Measurements from ENCODE around the gene DNAJB6. TPM values are rescaled to one million over a fixed set of nuclear protein-coding genes. Genes with fewer than 3 reads are reported as not detected.

Gene DNAJB6
- total and polyA plus RNA-seq, 2 of the 4 experiments (the other 2 are of a cell fraction), result 93.4 to 165 TPM

- no peak overlapping the region for H2AFZ ChIP-seq (replicated peaks; ENCODE audit: low read length, poor library complexity)
- CTCF ChIA-PET, result no interaction called here
- H3K14ac ChIP-seq (replicated peaks; ENCODE audit: low read depth, low read length), result no peak overlapping the region
- H2BK15ac ChIP-seq (ENCODE audit: low read depth, low read length), result no peak overlapping the region
- H3K27ac ChIP-seq (ENCODE audit: insufficient read depth, low read length), result no peak overlapping the region
- dilution Hi-C loops (cut with HindIII; ENCODE audit: low sequenced_read_pairs, unreplicated experiment) (no loop called here), intact Hi-C loops (cut with micrococcal nuclease) (no loop called here), in situ Hi-C loops (cut with MboI; ENCODE audit: low sequenced_read_pairs) (no loop called here)
- H3K79me1 ChIP-seq (ENCODE audit: low read depth in 1 of 2, low read length in 2 of 2), result peaks cover 0 to 57% of the 10 kb centered on the region in 2 experiments; a peak in 2 of 4 replicates
- no peak overlapping the region for H2BK20ac ChIP-seq (ENCODE audit: low read depth, low read length)
- no peak overlapping the region for H4K91ac ChIP-seq (ENCODE audit: insufficient read depth, low read depth, low read length)
- WGBS, 2 experiments (ENCODE audit: extremely low coverage in 2 of 2, insufficient read length in 1 of 2), result no CpG with 5 or more reads among the region's 11 CpGs
- H3K4ac ChIP-seq (ENCODE audit: low read depth, low read length), result no peak overlapping the region
- H2AK9ac ChIP-seq (replicated peaks; ENCODE audit: low read depth, low read length, poor library complexity), result no peak overlapping the region
- H3K36me3 ChIP-seq (ENCODE audit: control insufficient read depth, insufficient read depth, low read length), result peaks cover 1% of the 10 kb centered on the region; the same call in 1 of the 2 replicates
- no peak overlapping the region for H3K4me3 ChIP-seq (ENCODE audit: insufficient read depth, low read depth, low read length)
- DNase-seq (no peak), ATAC-seq (ENCODE audit: low read depth) (no peak)
- no peaks in the 10 kb centered on the region for H3K9me3 ChIP-seq (ENCODE audit: control insufficient read depth, insufficient read depth, low read length)
- H3K9ac ChIP-seq (ENCODE audit: low read depth, low read length), result no peak overlapping the region
- H3K27me3 ChIP-seq (ENCODE audit: control insufficient read depth, insufficient read depth, low read length), result no peaks in the 10 kb centered on the region
- no peak overlapping the region for H4K8ac ChIP-seq (ENCODE audit: low read depth in 2 of 2, low read length in 2 of 2)
- H3K4me1 ChIP-seq (ENCODE audit: control insufficient read depth, insufficient read depth, low read length), result peaks cover 8% of the 10 kb centered on the region
- H4K5ac ChIP-seq (ENCODE audit: low read depth, low read length), result no peak overlapping the region
- POLR2A ChIA-PET (ENCODE audit: unreplicated experiment), result no interaction called here
- H3K9me1 ChIP-seq (ENCODE audit: insufficient read depth, low read length), result peaks cover 35% of the 10 kb centered on the region
- no peak overlapping the region for H2BK120ac ChIP-seq (ENCODE audit: low read depth, low read length)
- no peak overlapping the region for H2BK5ac ChIP-seq (ENCODE audit: low read depth, low read length, poor library complexity, severe bottlenecking)
- no peak overlapping the region for H3K56ac ChIP-seq (ENCODE audit: extremely low read depth, insufficient read depth, low read length)
- no TSS peak for BruUV-seq (replicated peaks)
- no peak overlapping the region for H3K18ac ChIP-seq (ENCODE audit: low read depth, low read length)
- no peak overlapping the region for H2AK5ac ChIP-seq (ENCODE audit: low read depth, low read length)
- H3K4me2 ChIP-seq (ENCODE audit: low read depth, low read length), result no peak overlapping the region
- TF ChIP-seq ELK1 (IDR thresholded peaks at IDR 0.05; ENCODE audit: borderline replicate concordance, low read depth, low read length) (no peak), MAZ (IDR thresholded peaks at IDR 0.05; ENCODE audit: borderline replicate concordance, low read depth, low read length) (no peak), POLR2A (IDR thresholded peaks at IDR 0.05; ENCODE audit: low read depth, low read length) (no peak), CHD1 (IDR thresholded peaks at IDR 0.05; ENCODE audit: low read depth, low read length) (no peak), CTCF (conservative IDR thresholded peaks at IDR 0.05; ENCODE audit: low read depth, low read length) (no peak)
- H3K23ac ChIP-seq (ENCODE audit: low read depth, low read length), result 0 out of 2 replicates have a peak overlapping the region, but pooled peaks have one; percentile 21
- peaks cover 99% of the 10 kb centered on the region for H4K20me1 ChIP-seq (ENCODE audit: insufficient read depth, low read length)
Measured at GRCh38 chr7:157348548-157348947, 11.7 kb downstream of the DNAJB6 start.

Measured in IMR-90 (cell line).